Thymus (tissue), 11 donors: Measurements from ENCODE around the gene ZNF830. TPM values are rescaled to one million over a fixed set of nuclear protein-coding genes. Genes with fewer than 3 reads are reported as not detected.
A peak's percentile ranks its signal among the peaks of the same experiment; 100 is the strongest.

Experiments
- DNase-seq, 9 donors: peaks; one replicate each; pipeline ENCODE4 v3.0.0-alpha.2; 2013; ENCODE audit warnings: low spot score in 9 of 9, low read depth in 6 of 9, missing footprints in 1 of 9
- H3K27ac ChIP-seq, 2 donors: one replicate each; pipeline ENCODE4 v1.5.1; 2013; ENCODE audit warnings: control low read depth in 1 of 2, low read depth in 1 of 2, low read length in 1 of 2, mild to moderate bottlenecking in 1 of 2, moderate library complexity in 1 of 2
- H3K27me3 ChIP-seq, 2 donors: one replicate each; pipeline ENCODE4 v1.5.1; 2013; ENCODE audit warnings: low read length in 1 of 2; ENCODE audit not compliant: control insufficient read depth in 2 of 2, insufficient read depth in 1 of 2
- H3K36me3 ChIP-seq, 2 donors: one replicate each; pipeline ENCODE4 v1.5.1; 2013; ENCODE audit warnings: low read length in 1 of 2, mild to moderate bottlenecking in 1 of 2, moderate library complexity in 1 of 2; ENCODE audit not compliant: control insufficient read depth in 2 of 2, insufficient read depth in 2 of 2
- H3K4me1 ChIP-seq, 2 donors: one replicate each; pipeline ENCODE4 v1.5.1; 2013; ENCODE audit warnings: low read length in 2 of 2; ENCODE audit not compliant: control insufficient read depth in 2 of 2, insufficient read depth in 2 of 2
- H3K4me3 ChIP-seq, 2 donors: one replicate each; pipeline ENCODE4 v1.5.1; 2013; ENCODE audit warnings: low read length in 2 of 2, control low read depth in 1 of 2, mild to moderate bottlenecking in 1 of 2
- H3K9me3 ChIP-seq, 2 donors: one replicate each; pipeline ENCODE4 v1.5.1; 2013; ENCODE audit warnings: low read length in 1 of 2, mild to moderate bottlenecking in 1 of 2; ENCODE audit not compliant: control insufficient read depth in 2 of 2, insufficient read depth in 1 of 2
- WGBS: extraction: QIAGEN DNeasy Blood & Tissue Kit; methylation state at CpG from one replicate; pipeline ENCODE4 v1.1.7; 2013; 5-methylcytosine and 5-hydroxymethylcytosine counted together
- polyA plus RNA-seq: library from polyadenylated mRNA; stranded (reverse); fragments of 200-250 nt; gene quantifications from one replicate; pipeline ENCODE4 v1.2.3, GENCODE V29; 2013
- total RNA-seq: library from RNA; stranded (reverse); fragments of 120-200 nt; gene quantifications from one replicate; pipeline ENCODE4 v1.2.4, GENCODE V29; 2013
- donor health status: healthy.

ZNF830 gene
- total and polyA plus RNA-seq, 2 donors = 21.9 to 30.3 TPM

DNA sequence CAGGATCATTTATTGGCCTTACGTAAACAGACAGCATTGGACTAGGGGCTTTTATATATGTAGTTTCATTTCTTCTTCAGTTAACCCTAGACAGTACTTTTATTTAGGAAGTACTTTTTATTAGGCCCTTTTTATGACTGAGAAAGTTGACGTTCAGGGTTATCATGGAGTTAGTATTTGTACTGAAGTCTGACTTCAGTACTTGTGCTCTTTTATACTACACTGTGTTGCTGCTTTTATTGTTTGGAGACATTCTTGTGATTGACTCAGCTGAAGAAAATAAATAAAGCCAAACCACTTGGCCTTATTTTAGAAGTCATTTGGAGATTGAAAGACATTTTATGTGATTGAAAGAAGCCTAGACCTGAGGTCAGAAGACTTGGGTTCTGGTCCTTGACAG, 25.9 kb downstream of the ZNF830 start:
- no peaks in the 10 kb centered on the region for H3K4me1 ChIP-seq
- no peaks in the 10 kb centered on the region for H3K27me3 ChIP-seq
- no peak overlapping the region for H3K4me3 ChIP-seq
- 95% methylated on average over 2 of the region's 2 CpGs for WGBS
- no peak for DNase-seq
- no peak overlapping the region for H3K27ac ChIP-seq
- H3K36me3 ChIP-seq = peaks cover 36 to 45% of the 10 kb centered on the region in 2 donors
- H3K9me3 ChIP-seq = no peaks in the 10 kb centered on the region

DNA sequence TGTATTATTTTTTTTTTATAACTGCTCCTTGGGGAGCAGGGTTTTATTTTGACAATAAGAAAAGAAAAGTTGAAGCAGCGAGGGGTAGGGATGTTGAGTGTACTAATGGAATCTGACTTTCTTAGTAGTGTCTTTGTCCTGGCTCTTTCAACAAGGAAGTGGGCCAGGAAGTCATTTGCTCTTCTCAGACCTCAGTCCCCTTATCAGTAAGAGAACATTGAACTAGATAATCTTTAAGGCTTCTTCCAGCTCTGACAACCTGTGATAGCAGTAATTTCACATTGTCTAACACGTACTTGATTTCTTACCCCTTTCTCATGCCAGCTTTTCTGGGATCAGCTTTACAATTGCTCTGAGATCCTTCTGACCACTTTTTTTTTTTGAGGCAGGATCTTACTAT, 27.3 kb downstream of the ZNF830 start:
- WGBS = 97% methylated on average over 2 of the region's 2 CpGs
- peaks cover 42 to 49% of the 10 kb centered on the region in 2 donors for H3K36me3 ChIP-seq
- no peaks in the 10 kb centered on the region for H3K4me1 ChIP-seq
- DNase-seq = no peak
- H3K27me3 ChIP-seq = no peaks in the 10 kb centered on the region
- H3K9me3 ChIP-seq = no peaks in the 10 kb centered on the region
- H3K4me3 ChIP-seq = no peak overlapping the region
- no peak overlapping the region for H3K27ac ChIP-seq

GRCh38 chr17:34989473-34989872, 28.1 kb downstream of the ZNF830 start:
- H3K36me3 ChIP-seq = peaks cover 47 to 57% of the 10 kb centered on the region in 2 donors
- DNase-seq = no peak

GRCh38 chr17:34990921-34991365, 29.6 kb downstream of the ZNF830 start:
- Histone ChIP-seq H3K4me3 (no peak overlapping the region), H3K27ac (peak overlapping the region in 1 of 2 donors; percentile 9), H3K4me1 (no peaks in the 10 kb centered on the region), H3K36me3 (peaks cover 62 to 67% of the 10 kb centered on the region in 2 donors), H3K27me3 (no peaks in the 10 kb centered on the region), H3K9me3 (no peaks in the 10 kb centered on the region)
- DNase-seq = peak in 1 of 9 donors; percentile 6
- 89% methylated on average over 6 of the region's 6 CpGs for WGBS

More at GRCh38 chr17:34989473-34989872, 28.1 kb downstream of the ZNF830 start:
- Histone ChIP-seq H3K9me3 (no peaks in the 10 kb centered on the region), H3K27ac (no peak overlapping the region), H3K4me3 (no peak overlapping the region), H3K4me1 (no peaks in the 10 kb centered on the region), H3K27me3 (no peaks in the 10 kb centered on the region)
- 98% methylated on average over 10 of the region's 10 CpGs for WGBS

DNA sequence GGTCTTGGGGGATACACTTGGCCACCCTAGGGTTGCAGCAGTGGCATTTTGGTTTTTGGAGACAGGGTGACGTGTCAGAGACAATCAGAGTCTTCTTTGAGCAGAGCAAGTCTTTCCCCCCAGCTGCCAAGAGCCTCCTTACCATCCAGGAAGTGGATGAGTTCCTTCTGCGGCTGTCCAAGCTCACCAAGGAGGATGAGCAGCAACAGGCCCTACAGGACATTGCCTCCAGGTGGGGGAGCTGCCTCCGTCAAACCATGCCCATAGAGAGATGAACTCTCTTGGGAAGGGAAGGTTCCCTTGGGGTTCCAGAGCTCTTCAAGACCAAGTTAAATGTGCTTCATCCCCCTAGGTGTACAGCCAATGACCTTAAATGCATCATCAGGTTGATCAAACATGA, 30.3 kb downstream of the ZNF830 start:
- Histone ChIP-seq H3K27ac (no peak overlapping the region), H3K4me3 (no peak overlapping the region), H3K36me3 (peaks cover 68 to 73% of the 10 kb centered on the region in 2 donors), H3K9me3 (no peaks in the 10 kb centered on the region), H3K27me3 (no peaks in the 10 kb centered on the region), H3K4me1 (peaks cover 0 to under 1% of the 10 kb centered on the region in 2 donors)
- 92% methylated on average over 3 of the region's 3 CpGs for WGBS
- DNase-seq = no peak

DNA sequence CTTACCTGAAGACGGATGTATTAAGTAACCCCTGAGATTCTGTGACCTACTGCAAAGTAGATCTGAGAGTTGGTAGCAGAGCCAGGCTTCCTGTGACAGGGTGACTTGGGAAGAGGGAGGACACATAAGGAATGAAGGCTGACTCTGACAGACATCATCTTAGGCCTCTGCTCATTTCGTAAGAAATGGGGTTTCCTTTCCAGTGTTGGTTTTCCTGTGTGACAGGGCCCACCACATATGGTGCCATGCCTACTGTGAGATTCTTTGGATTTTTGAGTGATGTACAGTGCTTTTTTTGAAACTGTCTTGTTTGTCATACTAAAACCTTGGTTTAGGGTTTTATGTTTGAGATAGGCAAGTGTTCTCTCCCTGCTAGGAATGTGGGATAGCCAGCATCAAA, 31.7 kb downstream of the ZNF830 start:
- 86% methylated on average over 2 of the region's 2 CpGs for WGBS
- H3K9me3 ChIP-seq = no peaks in the 10 kb centered on the region
- H3K27ac ChIP-seq = no peak overlapping the region
- peaks cover 0 to 8% of the 10 kb centered on the region in 2 donors for H3K4me1 ChIP-seq
- H3K36me3 ChIP-seq = peaks cover 67 to 74% of the 10 kb centered on the region in 2 donors
- H3K27me3 ChIP-seq = no peaks in the 10 kb centered on the region
- DNase-seq = no peak
- no peak overlapping the region for H3K4me3 ChIP-seq

DNA sequence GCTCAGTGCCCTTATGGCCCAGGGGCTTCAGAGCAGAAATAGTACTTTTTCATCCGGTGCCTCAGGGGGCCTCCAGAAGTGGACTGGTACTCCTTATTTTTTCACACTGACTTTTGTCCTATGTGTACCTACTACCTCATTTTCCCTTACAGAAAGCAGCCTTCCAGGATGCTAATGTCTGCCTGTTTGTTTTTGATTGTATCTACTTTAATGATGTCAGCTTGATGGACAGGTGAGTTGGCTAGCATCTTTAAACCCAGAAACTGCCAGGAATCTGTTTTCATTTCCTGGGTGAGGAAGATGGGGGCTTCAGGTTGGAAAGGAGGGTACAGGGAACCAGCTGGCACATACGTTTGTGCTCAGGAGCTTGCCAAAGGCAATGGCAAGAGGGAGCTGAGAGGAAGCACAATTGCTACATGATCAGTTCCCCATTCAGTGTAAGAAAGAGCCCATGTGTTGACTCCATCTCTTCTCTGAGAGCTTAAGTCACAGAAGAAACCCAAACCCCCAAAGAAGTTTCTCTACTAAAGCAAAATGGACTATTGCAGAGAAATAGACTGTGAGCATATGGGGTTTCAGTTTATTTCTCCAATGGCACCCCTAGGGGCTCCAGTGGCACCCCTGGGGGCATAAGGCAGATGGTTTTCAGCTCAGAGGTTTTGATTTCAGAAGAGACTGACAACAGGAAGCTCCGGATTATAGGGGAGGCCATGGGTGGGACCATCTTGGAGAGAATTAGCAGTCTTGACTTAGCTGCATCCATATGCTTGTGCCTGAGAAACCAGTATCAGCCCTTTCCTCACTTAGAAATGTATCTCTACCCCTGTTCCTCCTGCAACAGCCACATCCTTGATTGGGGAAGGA, 35.3 kb downstream of the ZNF830 start:
- WGBS = 96% methylated on average over 3 of the region's 3 CpGs
- Histone ChIP-seq H3K36me3 (peaks cover 55 to 69% of the 10 kb centered on the region in 2 donors), H3K4me3 (no peak overlapping the region), H3K4me1 (peaks cover 3 to 13% of the 10 kb centered on the region in 2 donors), H3K27ac (peak overlapping the region in 1 of 2 donors; percentile 11), H3K27me3 (no peaks in the 10 kb centered on the region), H3K9me3 (no peaks in the 10 kb centered on the region)
- no peak for DNase-seq

DNA sequence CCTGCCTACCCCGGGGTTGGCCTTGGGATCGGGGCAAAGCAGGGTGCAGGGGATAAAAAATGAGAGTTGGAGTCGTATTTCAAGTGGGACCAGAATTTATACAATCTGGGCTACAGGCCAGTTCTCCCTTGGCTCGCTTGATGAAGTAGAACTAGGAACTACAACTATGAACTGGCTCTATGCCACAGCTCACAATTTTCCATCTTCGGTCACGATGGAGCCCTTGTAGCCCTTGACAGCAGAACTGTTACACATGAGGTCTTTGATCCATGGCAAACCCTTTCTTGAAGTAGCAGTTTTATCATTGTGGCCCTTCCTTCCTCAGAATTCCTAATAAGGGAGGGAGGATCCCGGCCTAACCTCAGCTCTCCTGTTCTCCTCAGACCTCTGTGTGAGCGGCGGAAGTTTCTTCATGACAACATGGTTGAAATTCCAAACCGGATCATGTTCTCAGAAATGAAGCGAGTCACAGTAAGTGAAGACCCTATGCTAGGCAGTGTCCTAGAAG, 36.1 kb downstream of the ZNF830 start:
- Histone ChIP-seq H3K9me3 (no peaks in the 10 kb centered on the region), H3K27me3 (no peaks in the 10 kb centered on the region), H3K27ac (peak overlapping the region in 1 of 2 donors; percentile 40), H3K36me3 (peaks cover 59 to 65% of the 10 kb centered on the region in 2 donors), H3K4me3 (no peak overlapping the region), H3K4me1 (peaks cover 3 to 13% of the 10 kb centered on the region in 2 donors)
- peak in 1 of 9 donors; percentile 37 for DNase-seq
- 91% methylated on average over 11 of the region's 11 CpGs for WGBS

GRCh38 chr17:34998205-34998604, 36.9 kb downstream of the ZNF830 start:
- Histone ChIP-seq H3K36me3 (peaks cover 62 to 66% of the 10 kb centered on the region in 2 donors), H3K9me3 (no peaks in the 10 kb centered on the region), H3K27me3 (no peaks in the 10 kb centered on the region), H3K27ac (no peak overlapping the region), H3K4me1 (peaks cover 3 to 13% of the 10 kb centered on the region in 2 donors), H3K4me3 (no peak overlapping the region)
- DNase-seq = peak; percentile 36 to 83 (median 54)
- WGBS = 57% methylated on average over 5 of the region's 5 CpGs
